ENCODE data around the gene NIPAL4. TPM values are rescaled to one million over a fixed set of nuclear protein-coding genes. Genes with fewer than 3 reads are reported as not detected.

Gene NIPAL4
- total RNA-seq, 3 donors from 2014 or later = under 0.01 to 0.29 (median 0.16) TPM

- no peak for TF ChIP-seq POLR2A (IDR thresholded peaks at IDR 0.05)
- no peaks in the 10 kb centered on the region for H3K4me1 ChIP-seq
- intact Hi-C loops (cut with DNase I; ENCODE audit: low total_unique reads) = no loop called here
- no peaks in the 10 kb centered on the region for H3K9me3 ChIP-seq
- peak overlapping the region; percentile 3 to 41 for H3K27ac ChIP-seq
- H3K36me3 ChIP-seq = no peaks in the 10 kb centered on the region
- no peaks in the 10 kb centered on the region for H3K27me3 ChIP-seq
- DNase-seq (ENCODE audit: low spot score in 2 of 2) = no peak
- H3K4me3 ChIP-seq = no peak overlapping the region
Observed at GRCh38 chr5:157516626-157517325, 56.8 kb downstream of the NIPAL4 start.

DNA sequence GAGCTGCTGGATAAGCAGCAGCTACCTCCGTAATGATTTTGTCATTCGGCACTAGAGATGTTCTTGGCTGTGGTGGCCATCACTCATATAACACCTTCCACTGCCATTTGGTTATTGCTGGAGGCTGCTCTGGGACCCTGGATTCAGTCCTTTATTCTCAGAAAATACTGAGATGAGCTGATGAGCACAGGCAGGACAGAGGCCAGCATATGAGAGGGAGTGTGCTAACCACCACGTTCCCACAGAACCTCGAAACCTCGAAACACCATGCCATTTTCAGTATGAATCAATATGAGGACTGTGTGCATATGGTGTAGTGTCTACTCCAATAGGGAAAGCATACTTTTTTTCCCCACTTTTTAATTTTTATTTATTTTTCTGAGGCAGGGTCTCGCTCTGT lies 59.0 kb downstream of the NIPAL4 start:
- DNase-seq (ENCODE audit: low spot score in 2 of 2) = no peak
- H3K27me3 ChIP-seq = no peaks in the 10 kb centered on the region
- TF ChIP-seq, protein P1, sequence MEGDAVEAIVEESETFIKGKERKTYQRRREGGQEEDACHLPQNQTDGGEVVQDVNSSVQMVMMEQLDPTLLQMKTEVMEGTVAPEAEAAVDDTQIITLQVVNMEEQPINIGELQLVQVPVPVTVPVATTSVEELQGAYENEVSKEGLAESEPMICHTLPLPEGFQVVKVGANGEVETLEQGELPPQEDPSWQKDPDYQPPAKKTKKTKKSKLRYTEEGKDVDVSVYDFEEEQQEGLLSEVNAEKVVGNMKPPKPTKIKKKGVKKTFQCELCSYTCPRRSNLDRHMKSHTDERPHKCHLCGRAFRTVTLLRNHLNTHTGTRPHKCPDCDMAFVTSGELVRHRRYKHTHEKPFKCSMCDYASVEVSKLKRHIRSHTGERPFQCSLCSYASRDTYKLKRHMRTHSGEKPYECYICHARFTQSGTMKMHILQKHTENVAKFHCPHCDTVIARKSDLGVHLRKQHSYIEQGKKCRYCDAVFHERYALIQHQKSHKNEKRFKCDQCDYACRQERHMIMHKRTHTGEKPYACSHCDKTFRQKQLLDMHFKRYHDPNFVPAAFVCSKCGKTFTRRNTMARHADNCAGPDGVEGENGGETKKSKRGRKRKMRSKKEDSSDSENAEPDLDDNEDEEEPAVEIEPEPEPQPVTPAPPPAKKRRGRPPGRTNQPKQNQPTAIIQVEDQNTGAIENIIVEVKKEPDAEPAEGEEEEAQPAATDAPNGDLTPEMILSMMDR (IDR thresholded peaks at IDR 0.05) = no peak
- no peak for TF ChIP-seq POLR2AphosphoS5 (IDR thresholded peaks at IDR 0.05)
- no peak for TF ChIP-seq POLR2A (IDR thresholded peaks at IDR 0.05)
- H3K9me3 ChIP-seq = no peaks in the 10 kb centered on the region
- H3K4me3 ChIP-seq = no peak overlapping the region
- no peaks in the 10 kb centered on the region for H3K36me3 ChIP-seq
- no peak overlapping the region for H3K27ac ChIP-seq
- H3K4me1 ChIP-seq = no peaks in the 10 kb centered on the region
- intact Hi-C loops (cut with DNase I; ENCODE audit: low total_unique reads) = no loop called here

DNA sequence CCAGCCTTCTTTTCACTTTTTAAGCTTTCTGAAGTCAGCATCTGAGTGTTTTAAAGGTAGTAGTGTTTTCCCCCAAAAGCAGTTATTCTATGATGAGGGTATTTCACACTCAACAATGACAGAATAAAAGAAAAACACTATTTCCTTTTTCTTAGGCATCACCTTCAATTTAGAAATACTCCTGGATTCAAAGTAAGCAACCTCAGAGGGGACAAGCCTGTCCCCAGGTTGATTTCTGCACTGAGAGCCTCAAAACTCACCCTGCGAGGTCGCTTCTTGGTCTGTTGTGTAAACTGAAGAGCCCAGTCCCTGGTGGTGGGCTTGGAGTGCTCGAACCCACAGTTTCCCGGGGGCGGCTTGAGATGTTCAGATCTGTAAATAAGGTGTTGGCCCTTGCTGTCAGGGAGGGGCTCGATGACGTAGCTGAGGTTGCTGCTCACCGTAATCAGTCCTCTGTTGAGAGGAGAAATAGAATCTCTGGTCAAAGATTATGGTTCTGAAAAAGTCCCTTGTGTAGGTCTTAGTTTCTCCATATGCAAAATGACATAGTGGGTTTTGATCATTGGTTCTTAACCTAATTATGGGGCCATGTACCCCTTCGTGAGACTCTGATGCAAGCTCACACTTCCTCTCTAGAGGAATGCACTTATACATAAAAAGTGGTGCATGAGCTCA lies 59.7 kb downstream of the NIPAL4 start:
- no peak for DNase-seq (ENCODE audit: low spot score in 2 of 2)
- Histone ChIP-seq H3K36me3 (no peaks in the 10 kb centered on the region), H3K27ac (no peak overlapping the region), H3K4me3 (no peak overlapping the region), H3K4me1 (no peaks in the 10 kb centered on the region), H3K9me3 (no peaks in the 10 kb centered on the region), H3K27me3 (no peaks in the 10 kb centered on the region)
- no peak for TF ChIP-seq POLR2A (IDR thresholded peaks at IDR 0.05)
- TF ChIP-seq, protein P1 (IDR thresholded peaks at IDR 0.05) = no peak
- no peak for TF ChIP-seq POLR2AphosphoS5 (IDR thresholded peaks at IDR 0.05)
- intact Hi-C loops (cut with DNase I; ENCODE audit: low total_unique reads) = no loop called here

GRCh38 chr5:157520911-157521703 lies 61.1 kb downstream of the NIPAL4 start:
- Histone ChIP-seq H3K36me3 (no peaks in the 10 kb centered on the region), H3K27ac (no peak overlapping the region), H3K27me3 (no peaks in the 10 kb centered on the region), H3K9me3 (no peaks in the 10 kb centered on the region), H3K4me3 (no peak overlapping the region), H3K4me1 (no peaks in the 10 kb centered on the region)
- intact Hi-C loops (cut with DNase I; ENCODE audit: low total_unique reads) = no loop called here
- DNase-seq (ENCODE audit: low spot score in 2 of 2) = no peak
- peak in 2 of 3 donors; percentile 37 to 55 for TF ChIP-seq POLR2AphosphoS5 (IDR thresholded peaks at IDR 0.05)
- TF ChIP-seq POLR2A (IDR thresholded peaks at IDR 0.05) = no peak
- TF ChIP-seq, protein P1 (IDR thresholded peaks at IDR 0.05) = no peak

DNA sequence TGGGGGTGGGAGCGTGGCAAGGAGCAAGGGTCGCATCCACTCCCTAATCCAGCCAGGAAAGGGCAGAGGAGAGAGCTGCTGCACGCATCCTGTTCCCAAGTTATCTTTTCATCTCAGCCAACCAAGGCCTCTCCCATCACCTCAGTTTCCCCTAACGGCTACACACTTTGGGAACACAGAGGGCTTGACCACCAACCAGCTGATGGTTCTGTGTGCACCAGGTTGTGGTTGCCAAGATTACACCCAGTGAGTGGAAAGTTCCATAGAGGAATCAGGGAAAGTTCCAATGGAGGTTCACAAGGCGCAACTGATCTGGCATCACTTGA lies 61.7 kb downstream of the NIPAL4 start:
- TF ChIP-seq POLR2AphosphoS5 (IDR thresholded peaks at IDR 0.05) = peak in 1 of 3 donors; percentile 4
- no peak for TF ChIP-seq POLR2A (IDR thresholded peaks at IDR 0.05)

GRCh38 chr5:157523976-157524375 lies 64.0 kb downstream of the NIPAL4 start:
- TF ChIP-seq, protein P1 (IDR thresholded peaks at IDR 0.05) = no peak
- TF ChIP-seq POLR2AphosphoS5 (IDR thresholded peaks at IDR 0.05) = no peak
- TF ChIP-seq POLR2A (IDR thresholded peaks at IDR 0.05) = no peak
- Histone ChIP-seq H3K36me3 (no peaks in the 10 kb centered on the region), H3K9me3 (no peaks in the 10 kb centered on the region), H3K4me1 (no peaks in the 10 kb centered on the region), H3K4me3 (no peak overlapping the region), H3K27ac (no peak overlapping the region), H3K27me3 (no peaks in the 10 kb centered on the region)
- no peak for DNase-seq (ENCODE audit: low spot score in 2 of 2)
- intact Hi-C loops (cut with DNase I; ENCODE audit: low total_unique reads) = no loop called here

More for the DNA sequence above, 61.7 kb downstream of the NIPAL4 start:
- H3K36me3 ChIP-seq = no peaks in the 10 kb centered on the region
- H3K4me3 ChIP-seq = no peak overlapping the region
- H3K27me3 ChIP-seq = no peaks in the 10 kb centered on the region
- no peak for DNase-seq (ENCODE audit: low spot score in 2 of 2)
- H3K27ac ChIP-seq = no peak overlapping the region
- intact Hi-C loops (cut with DNase I; ENCODE audit: low total_unique reads) = no loop called here
- no peaks in the 10 kb centered on the region for H3K9me3 ChIP-seq
- H3K4me1 ChIP-seq = no peaks in the 10 kb centered on the region
